ENCODE data around the gene AHDC1. TPM values are rescaled to one million over a fixed set of nuclear protein-coding genes. Genes with fewer than 3 reads are reported as not detected.

AHDC1 gene
- total RNA-seq, 1 experiment from 2014 or later = 33.7 TPM

DNA sequence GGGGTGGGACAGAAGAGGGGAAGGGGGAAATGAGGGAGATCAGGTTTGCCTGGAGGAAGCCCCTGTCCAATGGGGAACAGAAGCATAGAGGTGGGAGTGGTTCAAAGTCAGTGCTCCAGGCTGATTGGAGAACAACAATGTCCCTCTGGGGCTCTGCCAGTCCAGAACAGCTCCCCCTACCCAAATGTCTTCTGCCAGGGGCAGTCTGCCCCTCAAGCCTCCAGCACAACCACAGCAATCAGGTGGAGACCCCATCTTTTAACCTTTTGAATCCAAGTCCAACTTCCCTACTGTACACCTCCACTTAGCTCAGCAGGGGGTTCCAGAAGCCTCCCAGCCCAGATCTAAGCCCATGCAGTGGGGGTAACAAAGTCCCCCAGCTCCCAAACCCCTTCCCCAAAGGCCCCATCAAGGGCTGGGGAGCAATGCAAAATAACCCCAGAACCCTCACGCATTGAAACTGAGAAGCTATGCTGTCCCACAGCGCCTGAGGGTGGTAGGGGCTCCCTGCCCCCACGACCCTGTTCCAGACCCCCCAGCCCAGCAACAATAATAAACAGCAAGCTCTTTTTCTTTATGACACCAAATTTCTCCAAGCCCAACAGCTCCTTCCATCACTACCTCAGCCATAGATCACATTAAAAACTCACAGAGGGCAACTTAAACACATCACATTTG lies 3.3 kb downstream of the AHDC1 start:
- H3K4me1 ChIP-seq (ENCODE audit: control insufficient read depth in 1 of 2, insufficient read depth in 2 of 2, low read length in 2 of 2) = peaks cover 36 to 59% of the 10 kb centered on the region in 2 experiments
- BruUV-seq (replicated peaks) = no TSS peak
- DNase-seq (ENCODE audit: low read depth, low spot score) = no peak
- peaks cover 75% of the 10 kb centered on the region for H3K79me2 ChIP-seq (ENCODE audit: insufficient read depth, low read length)
- H3K9me3 ChIP-seq (ENCODE audit: control insufficient read depth in 1 of 2, insufficient read depth in 1 of 2, low read depth in 1 of 2, low read length in 2 of 2) = no peaks in the 10 kb centered on the region
- H3K9ac ChIP-seq (ENCODE audit: low read length) = no peak overlapping the region
- TF ChIP-seq, protein P1, sequence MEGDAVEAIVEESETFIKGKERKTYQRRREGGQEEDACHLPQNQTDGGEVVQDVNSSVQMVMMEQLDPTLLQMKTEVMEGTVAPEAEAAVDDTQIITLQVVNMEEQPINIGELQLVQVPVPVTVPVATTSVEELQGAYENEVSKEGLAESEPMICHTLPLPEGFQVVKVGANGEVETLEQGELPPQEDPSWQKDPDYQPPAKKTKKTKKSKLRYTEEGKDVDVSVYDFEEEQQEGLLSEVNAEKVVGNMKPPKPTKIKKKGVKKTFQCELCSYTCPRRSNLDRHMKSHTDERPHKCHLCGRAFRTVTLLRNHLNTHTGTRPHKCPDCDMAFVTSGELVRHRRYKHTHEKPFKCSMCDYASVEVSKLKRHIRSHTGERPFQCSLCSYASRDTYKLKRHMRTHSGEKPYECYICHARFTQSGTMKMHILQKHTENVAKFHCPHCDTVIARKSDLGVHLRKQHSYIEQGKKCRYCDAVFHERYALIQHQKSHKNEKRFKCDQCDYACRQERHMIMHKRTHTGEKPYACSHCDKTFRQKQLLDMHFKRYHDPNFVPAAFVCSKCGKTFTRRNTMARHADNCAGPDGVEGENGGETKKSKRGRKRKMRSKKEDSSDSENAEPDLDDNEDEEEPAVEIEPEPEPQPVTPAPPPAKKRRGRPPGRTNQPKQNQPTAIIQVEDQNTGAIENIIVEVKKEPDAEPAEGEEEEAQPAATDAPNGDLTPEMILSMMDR (IDR thresholded peaks at IDR 0.05 in 2 of 3, conservative IDR thresholded peaks at IDR 0.05 in 1 of 3; ENCODE audit: borderline replicate concordance in 1 of 3, insufficient read depth in 1 of 3, low read depth in 2 of 3, low read length in 2 of 3) = 0 out of 6 replicates have a peak, but pooled peaks of 1 of the 3 experiments have one; percentile 8
- TF ChIP-seq SIN3A (IDR thresholded peaks at IDR 0.05; ENCODE audit: low read depth) = no peak
- CTCF ChIA-PET = interaction anchor here (1.3 to 2.1 kb wide), 4 partner anchors 32 to 62 kb away, joined by 3 to 10 read pairs (median 5); no protein-coding TSS in a partner anchor
- POLR2A ChIA-PET = interaction anchor here (0.6 to 1.3 kb wide), 2 partner anchors 44 to 286 kb away, joined by 3 to 8 read pairs; no protein-coding TSS in a partner anchor
- no peaks in the 10 kb centered on the region for H3K9me2 ChIP-seq (ENCODE audit: insufficient read depth)
- H4K20me1 ChIP-seq (ENCODE audit: insufficient read depth) = peaks cover 9% of the 10 kb centered on the region; the same call in 1 of the 2 replicates
- intact Hi-C loops (cut with micrococcal nuclease) = loop anchor here (1.0 to 10.0 kb wide), 2 partner anchors 43 to 556 kb away; no protein-coding TSS in a partner anchor
- no peaks in the 10 kb centered on the region for H3K36me3 ChIP-seq (ENCODE audit: control insufficient read depth in 1 of 2, insufficient read depth in 2 of 2, low read length in 2 of 2)
- H2AFZ ChIP-seq (ENCODE audit: low read depth, low read length, poor library complexity, severe bottlenecking) = no peak overlapping the region
- peak overlapping the region; percentile 62; the same call in 1 of the 2 replicates for H3K4me2 ChIP-seq (ENCODE audit: low read length)
- no peak overlapping the region for H3K27ac ChIP-seq (ENCODE audit: low read depth, low read length)
- no peaks in the 10 kb centered on the region for H3K27me3 ChIP-seq (ENCODE audit: insufficient read depth, low read length)
- ATAC-seq = no peak
- no peak overlapping the region for H3K4me3 ChIP-seq (replicated peaks in 1 of 2; ENCODE audit: low read depth in 1 of 2, low read length in 2 of 2)
- RAD21 ChIA-PET (ENCODE audit: low non-redundant PET in 1 of 2, low total read pairs in 2 of 2, uncharacterized antibody in 2 of 2, unreplicated experiment in 2 of 2) = interaction anchor here in 1 of 2 experiments (2.8 kb wide), 1 partner anchor 44 kb away, joined by 21 read pairs; no protein-coding TSS in a partner anchor

Data from HCT116 (cell line).